Ectodermal cell (in vitro differentiated cells): Measurements from ENCODE around the gene ARHGAP22.

Source experiments
- H3K27ac ChIP-seq: 2 replicates; pipeline ENCODE4 v1.7.0; 2013; ENCODE audit warnings: mild to moderate bottlenecking, low read depth, low read length; ENCODE audit not compliant: insufficient read depth, poor library complexity, severe bottlenecking
- H3K27me3 ChIP-seq: 2 replicates; pipeline ENCODE4 v1.7.0; 2013; ENCODE audit warnings: mild to moderate bottlenecking, low read length; ENCODE audit not compliant: insufficient read depth, control insufficient read depth, poor library complexity, severe bottlenecking
- H3K36me3 ChIP-seq: one replicate; pipeline ENCODE4 v1.7.0; 2013; ENCODE audit warnings: low read length; ENCODE audit not compliant: control insufficient read depth, insufficient read depth
- H3K4me1 ChIP-seq: one replicate; pipeline ENCODE4 v1.7.0; 2013; ENCODE audit warnings: low read length; ENCODE audit not compliant: control insufficient read depth, insufficient read depth
- H3K4me3 ChIP-seq: 2 replicates; pipeline ENCODE4 v1.7.0; 2013; ENCODE audit warnings: low read depth, low read length, control low read depth; ENCODE audit not compliant: insufficient read depth
- H3K9me3 ChIP-seq: 2 replicates; pipeline ENCODE4 v1.7.0; 2013; ENCODE audit warnings: mild to moderate bottlenecking, low read length, moderate library complexity; ENCODE audit not compliant: control insufficient read depth
- WGBS, 2 experiments: methylation state at CpG; one replicate each; pipeline ENCODE4 v1.1.7; 2013; ENCODE audit warnings: missing lambda C conversion rate in 2 of 2; 5-methylcytosine and 5-hydroxymethylcytosine counted together

Gene ARHGAP22

DNA sequence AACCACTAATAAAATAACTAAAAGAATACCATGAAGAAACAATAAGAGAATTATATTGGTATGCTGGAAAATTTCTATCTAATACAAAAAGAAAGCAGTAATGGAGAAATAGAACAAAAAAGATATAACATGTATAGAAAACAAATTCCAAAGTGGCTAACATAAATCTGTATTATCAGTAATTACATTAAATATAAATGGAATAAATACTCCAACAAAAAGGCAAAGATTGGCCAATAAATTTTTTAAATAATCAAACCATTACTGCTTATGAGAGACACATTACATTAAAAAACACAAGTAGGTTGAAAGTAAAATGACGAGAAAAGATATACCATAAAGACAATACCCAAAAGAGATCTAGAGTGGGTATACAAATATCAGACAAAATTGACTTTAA is 90.0 kb downstream of the ARHGAP22 start:
- Histone ChIP-seq H3K9me3 (no peaks in the 10 kb centered on the region), H3K4me3 (no peak overlapping the region), H3K4me1 (no peaks in the 10 kb centered on the region), H3K27ac (no peak overlapping the region), H3K27me3 (no peaks in the 10 kb centered on the region), H3K36me3 (no peaks in the 10 kb centered on the region)
- no CpG with 5 or more reads among the region's 1 CpG for WGBS, 2 experiments

DNA sequence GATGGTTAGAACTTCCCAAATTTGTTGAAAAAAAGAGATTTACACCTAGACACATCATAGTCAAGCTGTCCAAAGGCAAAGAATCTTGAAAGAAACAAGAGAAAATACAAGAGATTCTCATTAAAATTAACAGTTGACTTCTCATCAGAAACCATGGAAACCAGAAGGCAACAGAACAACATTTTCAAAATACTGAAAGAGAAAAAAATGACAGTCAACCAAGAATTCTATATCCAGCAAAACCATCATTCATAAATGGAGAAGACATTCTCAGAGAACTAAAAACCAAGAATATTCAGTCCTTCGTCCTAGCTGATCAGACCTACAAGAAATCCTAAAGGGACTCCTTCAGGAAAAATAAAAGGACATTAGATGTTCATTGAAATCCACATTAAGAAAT is 90.6 kb downstream of the ARHGAP22 start:
- peaks cover 2% of the 10 kb centered on the region for H3K4me1 ChIP-seq
- no peaks in the 10 kb centered on the region for H3K27me3 ChIP-seq
- no peaks in the 10 kb centered on the region for H3K36me3 ChIP-seq
- no peaks in the 10 kb centered on the region for H3K9me3 ChIP-seq
- no peak overlapping the region for H3K27ac ChIP-seq
- no peak overlapping the region for H3K4me3 ChIP-seq
- 100% methylated on average over 1 of the region's 1 CpG; no CpG with 5 or more reads in 1 of the 2 experiments for WGBS, 2 experiments

DNA sequence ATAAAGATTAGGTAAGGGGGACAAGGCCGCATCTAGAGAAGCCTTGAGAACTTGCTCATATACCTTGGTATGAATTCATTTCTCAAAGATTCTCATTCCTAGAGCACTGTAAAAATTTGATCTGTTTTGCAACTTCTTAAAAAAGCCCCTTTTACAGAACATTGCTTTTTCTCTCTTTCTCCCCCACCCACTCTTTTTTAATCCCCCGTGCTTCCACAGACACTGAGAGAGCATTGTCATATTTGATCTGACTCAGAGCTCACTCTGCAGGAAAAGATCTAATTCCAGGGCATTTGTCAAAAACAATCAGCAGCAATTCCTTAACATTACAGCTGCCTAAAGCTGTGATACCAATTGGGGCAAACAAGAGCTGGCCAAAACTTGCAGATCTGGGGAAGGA is 92.0 kb downstream of the ARHGAP22 start:
- WGBS, 2 experiments = 93 to 97% methylated on average over 2 of the region's 2 CpGs
- Histone ChIP-seq H3K27ac (no peak overlapping the region), H3K36me3 (no peaks in the 10 kb centered on the region), H3K4me3 (no peak overlapping the region), H3K9me3 (no peaks in the 10 kb centered on the region), H3K27me3 (no peaks in the 10 kb centered on the region), H3K4me1 (peaks cover 2% of the 10 kb centered on the region)

DNA sequence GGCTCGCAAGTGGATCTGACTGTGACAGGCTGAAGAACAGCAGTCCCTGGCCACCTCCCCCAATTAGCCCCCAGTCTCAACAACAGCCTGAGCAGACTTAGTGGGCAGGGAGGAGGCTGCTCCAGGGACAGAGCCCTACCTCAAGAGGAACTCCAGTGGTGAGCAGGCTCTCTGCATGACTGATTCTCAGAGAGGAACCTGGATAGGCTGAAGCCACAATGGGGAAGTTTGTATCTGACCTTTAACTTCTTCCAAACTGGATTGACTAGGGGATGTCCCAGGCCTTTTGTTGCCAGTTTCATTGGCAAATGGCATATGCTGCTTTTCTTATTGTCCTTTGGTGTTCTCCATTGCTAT is 93.0 kb downstream of the ARHGAP22 start:
- Histone ChIP-seq H3K9me3 (no peaks in the 10 kb centered on the region), H3K4me3 (no peak overlapping the region), H3K27ac (no peak overlapping the region), H3K36me3 (no peaks in the 10 kb centered on the region), H3K4me1 (peaks cover 2% of the 10 kb centered on the region), H3K27me3 (no peaks in the 10 kb centered on the region)
- 95% methylated on average over 1 of the region's 1 CpG for WGBS, 2 experiments

DNA sequence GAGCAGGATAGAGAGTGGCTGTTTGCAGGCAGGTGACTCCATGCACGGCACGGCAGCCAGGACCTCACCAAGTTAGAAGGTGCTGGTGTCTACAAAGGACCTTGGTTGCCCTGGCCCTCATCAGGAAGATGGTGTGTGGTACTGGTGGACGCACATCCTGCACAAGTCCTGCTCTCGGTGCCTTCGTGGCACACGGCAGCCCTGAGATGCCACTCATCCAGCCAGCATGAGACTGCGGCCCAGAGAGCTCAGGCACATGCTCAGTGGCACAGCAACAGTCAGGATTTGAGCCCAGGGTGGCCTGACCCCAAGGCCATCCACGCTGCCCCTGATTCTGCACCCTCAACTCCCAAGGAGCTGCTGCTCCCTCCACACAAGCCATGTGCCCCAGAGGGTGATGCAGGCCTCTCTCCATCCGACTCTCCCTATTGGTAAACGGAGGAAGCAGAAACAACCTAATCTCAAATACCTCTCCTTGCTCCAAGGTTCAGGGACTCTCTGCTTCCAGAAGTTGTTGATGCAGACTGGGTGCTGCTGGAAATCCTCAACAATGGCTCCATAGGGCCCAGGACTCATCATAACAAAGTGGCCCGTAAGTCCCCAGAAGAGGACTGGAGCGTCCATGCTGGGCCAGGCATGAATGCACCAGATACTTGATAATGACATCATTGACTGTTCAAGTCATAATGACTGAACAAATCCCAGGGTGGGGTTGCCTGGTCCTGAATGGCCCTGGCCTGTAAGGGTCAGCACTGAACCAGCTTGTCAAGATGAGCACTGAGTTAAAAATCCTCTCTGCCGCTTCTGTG is 93.6 kb downstream of the ARHGAP22 start:
- H3K4me3 ChIP-seq = no peak overlapping the region
- no peaks in the 10 kb centered on the region for H3K27me3 ChIP-seq
- H3K9me3 ChIP-seq = no peaks in the 10 kb centered on the region
- H3K4me1 ChIP-seq = peaks cover 2% of the 10 kb centered on the region
- H3K27ac ChIP-seq = no peak overlapping the region
- WGBS, 2 experiments = 87 to 88% methylated on average over 13 of the region's 13 CpGs
- H3K36me3 ChIP-seq = no peaks in the 10 kb centered on the region

DNA sequence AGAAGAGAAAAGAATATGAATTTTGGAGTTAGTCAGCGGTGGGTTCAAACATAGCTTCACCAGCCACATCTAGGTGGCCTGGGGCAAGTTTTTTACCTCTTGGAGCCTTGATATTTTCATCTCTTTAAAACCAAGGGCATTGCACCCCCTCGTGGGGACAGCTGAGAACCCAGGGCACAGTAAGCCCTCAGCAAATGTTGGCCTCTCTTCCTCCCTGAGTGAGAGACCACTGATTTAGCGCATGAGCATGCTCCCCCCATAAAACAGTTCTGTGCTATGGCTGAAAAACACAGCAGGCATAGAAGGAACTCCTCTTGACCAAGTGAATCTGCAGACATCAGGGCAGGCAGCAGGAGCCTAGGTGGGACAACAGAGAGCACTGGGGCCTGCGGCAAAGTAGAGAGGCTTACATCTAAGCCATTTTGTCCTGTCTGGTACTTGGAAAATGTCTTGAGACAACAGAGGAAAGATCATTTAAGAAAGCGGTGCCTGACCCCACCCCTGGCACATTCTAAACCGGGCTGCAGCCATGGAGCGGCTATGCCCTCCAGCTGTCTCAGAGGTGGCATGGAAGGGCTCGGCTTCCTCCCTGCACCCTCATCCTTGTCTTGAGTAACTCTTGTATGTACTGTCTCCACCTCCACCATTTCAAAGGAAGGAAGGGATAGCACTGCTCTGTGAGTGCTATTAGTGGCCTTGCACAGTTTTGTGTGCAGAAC is 94.7 kb downstream of the ARHGAP22 start:
- 89 to 90% methylated on average over 8 of the region's 8 CpGs for WGBS, 2 experiments
- Histone ChIP-seq H3K36me3 (no peaks in the 10 kb centered on the region), H3K4me3 (no peak overlapping the region), H3K9me3 (no peaks in the 10 kb centered on the region), H3K4me1 (peaks cover 2% of the 10 kb centered on the region), H3K27ac (no peak overlapping the region), H3K27me3 (no peaks in the 10 kb centered on the region)

DNA sequence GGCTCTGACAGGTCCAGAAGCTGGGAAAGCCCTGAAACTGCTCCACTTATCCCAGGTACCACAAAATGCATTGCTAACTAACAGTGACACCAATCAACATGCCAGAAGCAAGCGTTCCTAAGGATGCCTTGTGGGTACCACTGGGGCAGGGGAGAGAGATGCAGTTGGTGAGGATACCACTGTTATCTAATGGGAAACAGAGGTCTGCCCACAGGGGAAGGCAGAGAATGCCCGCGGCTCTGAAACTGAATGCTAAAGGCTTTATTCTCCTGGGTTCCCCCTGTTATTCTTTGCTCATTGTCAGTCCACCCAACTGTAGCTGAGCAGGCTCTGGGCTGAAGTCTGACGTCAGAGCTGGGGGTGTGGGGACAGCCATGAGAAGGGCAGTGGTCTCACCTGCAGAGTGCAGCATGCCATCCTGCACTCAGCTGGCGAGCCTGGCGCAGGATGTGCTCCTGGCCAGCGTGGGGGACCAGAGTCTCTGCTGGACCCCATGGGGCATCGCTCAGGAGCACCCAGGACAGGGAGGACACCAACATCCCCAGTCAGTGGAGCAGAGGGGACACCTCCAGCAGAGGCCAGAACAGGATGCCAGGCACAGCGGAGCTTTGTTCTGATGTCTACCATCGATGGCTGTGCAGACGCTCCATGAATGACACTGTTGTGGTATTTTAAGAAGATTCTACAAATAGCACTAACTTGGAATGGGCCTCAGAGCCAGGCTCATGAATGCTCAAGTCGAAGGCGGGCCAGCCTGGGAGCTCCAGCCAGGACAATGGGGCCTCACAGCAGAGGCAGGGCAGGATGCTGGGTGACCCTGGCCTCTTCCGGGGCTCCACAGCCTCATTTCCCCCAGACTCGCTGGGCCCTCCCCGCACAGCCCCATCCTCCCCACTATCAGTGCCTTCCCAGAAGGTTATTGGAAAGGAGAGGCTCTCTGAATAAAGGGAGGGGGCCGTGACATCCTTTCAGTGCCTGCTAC is 95.8 kb downstream of the ARHGAP22 start:
- H3K9me3 ChIP-seq = no peaks in the 10 kb centered on the region
- peaks cover 2% of the 10 kb centered on the region for H3K4me1 ChIP-seq
- H3K27me3 ChIP-seq = no peaks in the 10 kb centered on the region
- H3K4me3 ChIP-seq = no peak overlapping the region
- H3K27ac ChIP-seq = no peak overlapping the region
- WGBS, 2 experiments = 91 to 92% methylated on average over 15 to 17 of the region's 17 CpGs
- H3K36me3 ChIP-seq = no peaks in the 10 kb centered on the region

DNA sequence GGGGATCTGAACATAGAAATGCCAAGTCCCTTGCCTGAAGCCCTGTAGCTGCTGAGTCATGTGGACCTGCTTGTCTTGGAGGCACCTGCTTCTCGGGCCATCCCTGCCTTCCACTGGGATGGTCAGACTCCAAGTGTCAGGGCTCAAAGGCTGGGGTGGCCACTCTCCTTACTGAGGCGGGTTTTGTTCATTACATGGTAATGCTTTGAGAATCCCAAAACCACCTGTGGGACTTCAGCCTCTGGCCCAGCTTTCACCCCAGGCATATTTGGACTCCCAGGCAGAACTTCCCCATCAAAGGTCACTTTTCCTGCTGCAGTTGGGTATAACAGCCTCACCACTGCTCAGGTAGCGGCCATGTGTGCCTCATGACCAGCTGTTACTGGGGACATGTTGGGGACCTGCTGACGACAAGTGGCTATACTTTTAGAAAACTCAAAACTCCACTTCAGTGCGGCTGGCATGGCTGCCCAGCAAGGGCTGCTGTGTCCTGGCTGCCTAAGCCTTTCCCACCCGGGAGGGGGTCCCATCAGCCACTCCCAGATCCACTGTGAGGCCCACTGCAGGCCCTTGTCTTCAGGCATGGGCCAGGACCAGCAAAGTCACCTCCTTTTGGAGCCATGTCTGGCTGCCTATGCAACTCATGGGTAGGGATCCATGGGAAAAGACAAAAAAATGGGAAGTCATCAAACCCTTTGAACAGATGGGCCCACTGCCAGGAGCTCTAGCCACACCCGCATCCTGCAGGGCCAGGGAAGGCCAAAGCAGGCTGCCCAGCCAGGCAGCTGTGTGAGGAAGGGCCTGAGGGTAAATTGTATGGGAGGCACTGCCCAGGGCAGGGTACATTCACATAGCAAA is 96.7 kb downstream of the ARHGAP22 start:
- 92% methylated on average over 7 of the region's 7 CpGs for WGBS, 2 experiments
- no peaks in the 10 kb centered on the region for H3K9me3 ChIP-seq
- H3K27me3 ChIP-seq = no peaks in the 10 kb centered on the region
- peaks cover 2% of the 10 kb centered on the region for H3K4me1 ChIP-seq
- no peak overlapping the region for H3K27ac ChIP-seq
- H3K4me3 ChIP-seq = no peak overlapping the region
- no peaks in the 10 kb centered on the region for H3K36me3 ChIP-seq

DNA sequence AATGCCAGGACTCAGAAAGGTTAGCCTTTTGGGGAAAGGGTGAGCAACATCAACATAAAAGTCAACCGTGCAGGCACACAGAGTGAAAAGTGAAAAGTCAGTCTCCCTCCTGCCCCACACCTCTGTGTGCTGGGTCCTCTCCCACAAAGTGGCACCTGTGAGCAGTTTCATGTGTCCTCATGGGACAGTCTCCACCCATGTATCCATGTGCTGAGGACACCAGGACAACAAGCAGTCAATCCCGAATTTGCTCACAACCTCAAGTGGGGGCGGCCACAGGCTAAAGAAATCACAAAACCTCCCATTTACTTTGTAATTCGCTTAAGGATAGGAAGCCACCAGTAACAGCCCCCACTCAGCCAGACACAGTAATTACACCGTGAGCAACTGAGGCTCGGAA is 97.4 kb downstream of the ARHGAP22 start:
- 82 to 88% methylated on average over 4 of the region's 6 CpGs for WGBS, 2 experiments
- H3K9me3 ChIP-seq = no peaks in the 10 kb centered on the region

More for the DNA sequence above, 97.4 kb downstream of the ARHGAP22 start:
- H3K27ac ChIP-seq = no peak overlapping the region
- no peak overlapping the region for H3K4me3 ChIP-seq
- H3K4me1 ChIP-seq = peaks cover 2% of the 10 kb centered on the region
- H3K27me3 ChIP-seq = no peaks in the 10 kb centered on the region
- H3K36me3 ChIP-seq = no peaks in the 10 kb centered on the region
